DMS114 treated with DMSO at 0.1 percent for 48 hours (cell line): Measurements from ENCODE around the gene KCND1.

Source experiments
- DNase-seq: peaks from one replicate; lab custom pipeline; 2025; ENCODE audit not compliant: unreplicated experiment; lab: John Stamatoyannopoulos, UW

Gene KCND1

GRCh38 chrX:48938721-48939425 lies 32.8 kb downstream of the KCND1 start:
- DNase-seq, result no peak

- DNase-seq, result no peak
These were observed 34.4 kb downstream of the KCND1 start for GRCh38 chrX:48937054-48937907.

GRCh38 chrX:48936429-48937053 lies 35.1 kb downstream of the KCND1 start:
- no peak for DNase-seq

- DNase-seq, result no peak
These were observed 36.4 kb downstream of the KCND1 start for GRCh38 chrX:48935301-48935670.

GRCh38 chrX:48934581-48935300 lies 36.9 kb downstream of the KCND1 start:
- no peak for DNase-seq

- DNase-seq, result no peak
These were observed 37.9 kb downstream of the KCND1 start for GRCh38 chrX:48933757-48934156.

GRCh38 chrX:48927736-48928382 lies 43.8 kb downstream of the KCND1 start:
- no peak for DNase-seq

GRCh38 chrX:48927123-48927522 lies 44.5 kb downstream of the KCND1 start:
- DNase-seq, result no peak

- DNase-seq, result no peak
These were observed 47.4 kb downstream of the KCND1 start for GRCh38 chrX:48924270-48924669.

GRCh38 chrX:48923771-48924170 lies 47.9 kb downstream of the KCND1 start:
- DNase-seq, result no peak

- no peak for DNase-seq
These were observed 50.9 kb downstream of the KCND1 start for GRCh38 chrX:48920718-48921104.

GRCh38 chrX:48919947-48920717 lies 51.5 kb downstream of the KCND1 start:
- DNase-seq, result no peak

GRCh38 chrX:48919360-48919841 lies 52.2 kb downstream of the KCND1 start:
- DNase-seq, result no peak

- DNase-seq, result peak; percentile 92
These were observed 52.9 kb downstream of the KCND1 start, which contains the start of gene PIM2 for GRCh38 chrX:48918643-48919340. TSS of gene PIM2 (minus strand) at chrX:48919024. CDS start at chrX:48918834, 190 bp downstream.

- DNase-seq, result no peak
These were observed 53.4 kb downstream of the KCND1 start for GRCh38 chrX:48918301-48918642.

- peak; percentile 87 for DNase-seq
These were observed 54.3 kb downstream of the KCND1 start for GRCh38 chrX:48917139-48918001.

GRCh38 chrX:48914593-48915493 lies 56.8 kb downstream of the KCND1 start:
- DNase-seq, result no peak
